Superior temporal gyrus (tissue), 1 donor: ENCODE data around the gene MIGA2.
"Not testable (repeated sequence)": the region's sequence is repeated elsewhere in the genome, so short reads cannot be mapped to it uniquely, and the experiment has no call there.

Experiments used
- DNase-seq: peaks from one replicate; pipeline ENCODE4 v3.0.0-alpha.2; 2016; ENCODE audit errors: extremely low spot score

MIGA2 gene, protein sequence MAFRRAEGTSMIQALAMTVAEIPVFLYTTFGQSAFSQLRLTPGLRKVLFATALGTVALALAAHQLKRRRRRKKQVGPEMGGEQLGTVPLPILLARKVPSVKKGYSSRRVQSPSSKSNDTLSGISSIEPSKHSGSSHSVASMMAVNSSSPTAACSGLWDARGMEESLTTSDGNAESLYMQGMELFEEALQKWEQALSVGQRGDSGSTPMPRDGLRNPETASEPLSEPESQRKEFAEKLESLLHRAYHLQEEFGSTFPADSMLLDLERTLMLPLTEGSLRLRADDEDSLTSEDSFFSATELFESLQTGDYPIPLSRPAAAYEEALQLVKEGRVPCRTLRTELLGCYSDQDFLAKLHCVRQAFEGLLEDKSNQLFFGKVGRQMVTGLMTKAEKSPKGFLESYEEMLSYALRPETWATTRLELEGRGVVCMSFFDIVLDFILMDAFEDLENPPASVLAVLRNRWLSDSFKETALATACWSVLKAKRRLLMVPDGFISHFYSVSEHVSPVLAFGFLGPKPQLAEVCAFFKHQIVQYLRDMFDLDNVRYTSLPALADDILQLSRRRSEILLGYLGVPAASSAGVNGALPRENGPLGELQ

DNA sequence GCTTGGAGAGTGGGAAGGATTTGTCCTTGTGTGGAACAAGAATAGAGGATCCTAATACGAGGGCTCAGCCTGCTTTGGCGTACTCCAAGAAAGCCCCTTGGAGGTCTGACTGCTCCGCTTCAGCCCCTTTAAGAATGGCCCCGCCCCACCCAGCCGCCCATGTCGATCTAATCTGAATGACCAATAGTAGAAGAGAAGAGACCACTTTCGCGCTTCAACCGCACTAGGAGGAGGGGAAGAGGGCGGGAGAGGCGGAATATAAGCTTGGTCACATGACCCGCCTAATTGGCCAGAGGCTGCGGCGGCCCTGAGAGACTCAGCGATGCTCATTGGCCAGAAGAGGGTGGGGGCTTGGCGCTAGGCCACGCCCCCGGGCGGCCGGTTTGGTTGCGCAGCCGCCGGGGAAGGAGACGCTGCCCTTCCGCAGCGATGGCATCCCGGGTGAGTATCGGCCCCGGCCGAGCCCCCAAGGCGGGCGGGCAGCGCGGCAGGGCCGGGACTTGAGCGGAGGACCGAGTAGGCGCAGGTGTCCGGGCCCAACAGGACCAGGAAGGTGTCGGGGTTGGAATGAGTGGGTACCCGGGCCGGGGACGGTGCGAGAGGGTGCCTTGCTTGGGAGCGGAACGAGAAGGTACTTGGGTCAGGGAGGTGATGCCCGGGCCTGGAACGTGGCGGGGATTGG is at the start of gene MIGA2:
TSS of gene MIGA2 (plus strand) at position 386 of the 682 bp plus-strand sequence. CDS start 3,969 bp downstream, outside the sequence.
- peak; percentile 99 for DNase-seq

DNA sequence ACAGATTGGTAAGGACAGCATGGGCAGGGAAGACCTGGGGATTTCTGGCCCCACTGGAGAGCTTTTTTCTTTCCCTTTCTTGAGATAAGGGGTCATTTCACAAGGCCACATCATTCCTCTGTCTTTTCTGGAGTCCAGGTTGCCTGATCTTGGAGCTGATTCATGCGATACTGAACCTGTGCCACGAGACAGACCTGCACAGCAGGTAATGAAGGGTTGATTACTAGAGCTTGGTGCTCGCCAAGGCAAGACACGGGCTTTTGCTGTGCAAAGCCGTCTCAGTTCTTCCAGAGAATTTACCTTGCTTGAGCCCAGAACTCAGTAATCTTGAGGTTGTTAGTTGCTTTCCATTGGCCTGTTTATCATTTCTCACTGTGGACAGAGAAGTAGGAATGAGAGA is 49.8 kb upstream of the MIGA2 start:
- DNase-seq = no peak

DNA sequence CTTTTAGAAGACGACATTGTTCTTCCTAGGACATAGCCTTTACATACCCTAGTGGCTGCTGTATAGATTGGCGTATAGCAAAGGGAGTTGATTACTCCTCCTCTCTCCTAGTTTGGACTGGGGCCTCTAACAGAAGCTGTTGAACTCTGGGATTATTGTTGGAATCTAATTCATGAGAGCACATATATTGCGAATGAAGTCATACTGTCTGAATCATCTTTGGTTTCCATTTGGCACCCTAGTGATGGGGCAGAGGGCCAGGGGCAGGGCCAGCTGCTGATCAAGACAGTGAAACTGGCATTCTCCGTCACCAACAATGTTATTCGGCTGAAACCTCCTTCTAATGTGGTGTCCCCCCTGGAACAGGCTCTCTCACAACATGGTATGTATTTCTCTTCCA is 48.6 kb upstream of the MIGA2 start:
- DNase-seq = peak; percentile 56

DNA sequence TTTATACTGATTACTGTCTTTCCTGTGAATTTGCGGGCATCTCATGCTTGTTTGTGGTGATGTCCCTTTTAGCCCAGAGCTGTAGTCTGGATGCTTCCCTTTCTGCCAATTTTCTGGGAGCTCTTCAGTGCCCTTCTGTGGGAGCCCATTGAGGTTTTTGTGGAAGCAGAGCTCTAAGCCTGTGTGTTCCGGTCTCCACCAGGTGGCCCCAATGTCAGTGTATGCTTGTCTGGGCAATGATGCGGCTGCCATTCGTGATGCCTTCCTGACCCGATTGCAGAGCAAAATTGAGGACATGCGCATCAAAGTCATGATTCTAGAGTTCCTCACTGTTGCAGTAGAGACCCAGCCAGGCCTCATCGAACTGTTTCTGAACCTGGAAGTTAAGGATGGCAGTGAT is 43.4 kb upstream of the MIGA2 start:
- DNase-seq = peak; percentile 84

DNA sequence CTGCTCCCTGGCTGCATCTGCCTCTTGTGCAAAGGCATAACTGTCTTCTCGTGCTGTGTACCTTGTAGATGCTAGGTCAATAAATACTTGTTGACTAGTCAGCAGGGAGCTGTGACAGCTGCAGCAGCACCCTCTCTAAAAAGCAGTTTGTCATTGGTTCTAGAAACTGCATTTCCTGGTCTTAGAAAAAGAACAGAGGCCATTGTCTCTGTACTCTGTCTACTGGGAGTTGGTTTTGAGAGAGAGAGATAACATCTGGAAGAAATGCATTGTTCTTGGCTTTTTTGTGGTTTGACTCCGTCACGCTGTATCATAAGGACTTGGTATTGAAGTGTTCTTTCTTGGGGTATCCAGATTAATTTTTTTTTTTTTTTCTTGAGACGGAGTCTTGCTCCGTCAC is 40.6 kb upstream of the MIGA2 start:
- DNase-seq = peak; percentile 78

DNA sequence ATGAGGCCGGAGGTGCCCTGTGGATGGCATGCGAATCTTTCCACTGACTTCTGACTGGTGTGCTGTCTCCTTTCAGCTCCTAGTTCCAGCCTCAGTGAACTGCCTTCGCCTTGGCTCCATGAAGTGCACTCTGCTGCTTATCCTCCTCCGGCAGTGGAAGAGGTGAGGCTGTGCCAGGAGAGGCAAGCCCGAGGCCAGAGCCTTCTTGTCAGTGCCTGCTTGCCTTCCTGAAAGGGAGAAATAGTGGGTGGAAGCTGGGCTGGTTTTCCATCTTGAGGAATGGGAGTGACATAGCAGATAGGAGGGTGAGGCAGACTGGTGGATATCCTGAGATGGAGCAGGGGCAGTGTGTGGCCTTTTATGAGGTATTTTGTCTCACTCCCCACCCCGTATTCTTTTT is 38.0 kb upstream of the MIGA2 start:
- DNase-seq = no peak

DNA sequence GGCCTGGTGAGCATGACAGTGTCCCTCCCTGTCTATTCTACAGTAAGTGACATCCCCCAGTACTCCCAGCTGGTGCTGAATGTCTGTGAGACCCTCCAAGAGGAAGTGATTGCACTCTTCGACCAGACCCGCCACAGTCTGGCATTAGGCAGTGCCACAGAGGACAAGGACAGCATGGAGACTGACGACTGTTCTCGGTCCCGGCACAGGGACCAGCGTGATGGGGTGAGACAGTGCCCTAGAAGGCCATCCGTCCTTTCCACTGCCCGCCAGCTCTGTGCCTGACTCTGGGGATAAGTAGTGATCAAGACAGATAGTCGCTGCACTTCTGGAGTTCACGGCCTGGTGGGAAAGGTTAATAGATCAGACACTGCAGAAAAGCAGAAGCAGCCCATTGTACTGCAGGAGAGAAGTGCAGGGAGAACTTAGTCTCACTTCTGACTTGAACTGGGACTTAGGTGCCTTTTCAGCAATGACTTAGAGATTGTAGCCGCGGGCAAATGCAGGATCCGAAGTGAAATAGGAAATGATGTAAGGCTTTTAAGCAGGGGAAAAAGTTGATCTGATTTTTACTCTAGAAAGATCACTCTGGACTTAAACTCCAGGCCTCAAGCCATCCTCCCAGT is 36.7 kb upstream of the MIGA2 start:
- no peak for DNase-seq

DNA sequence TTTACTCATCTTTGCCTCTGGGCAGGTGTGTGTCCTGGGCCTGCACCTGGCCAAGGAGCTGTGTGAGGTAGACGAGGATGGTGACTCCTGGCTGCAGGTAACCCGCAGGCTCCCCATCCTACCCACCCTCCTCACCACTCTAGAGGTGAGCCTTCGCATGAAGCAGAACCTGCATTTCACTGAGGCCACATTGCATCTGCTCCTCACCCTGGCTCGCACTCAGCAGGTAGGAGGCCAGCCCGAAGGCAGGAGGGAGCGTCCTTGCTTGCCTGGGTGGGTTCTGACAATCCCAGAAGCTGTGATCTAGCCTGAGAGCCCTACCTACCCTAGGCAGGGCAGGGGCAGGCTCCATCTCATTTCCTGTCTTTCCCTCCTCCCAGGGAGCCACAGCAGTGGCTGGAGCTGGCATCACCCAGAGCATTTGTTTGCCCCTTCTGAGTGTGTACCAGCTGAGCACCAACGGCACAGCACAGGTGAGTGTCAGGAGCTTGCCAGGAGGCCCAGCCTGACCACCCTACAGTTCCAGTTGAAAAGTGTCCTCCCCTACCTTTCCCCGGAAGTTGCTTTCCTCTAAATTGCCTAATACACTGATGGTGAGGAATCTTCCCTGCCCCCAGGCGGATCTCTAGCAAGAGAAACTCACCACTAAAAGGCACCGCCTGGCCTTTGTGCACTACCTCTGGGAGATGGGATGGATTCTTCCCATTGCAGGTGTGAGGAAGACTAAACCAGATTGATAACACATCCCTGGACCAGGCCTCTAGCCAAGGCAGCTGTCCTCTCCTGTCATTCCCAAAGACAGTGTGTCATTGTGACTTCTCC is 34.7 kb upstream of the MIGA2 start:
- DNase-seq = no peak

DNA sequence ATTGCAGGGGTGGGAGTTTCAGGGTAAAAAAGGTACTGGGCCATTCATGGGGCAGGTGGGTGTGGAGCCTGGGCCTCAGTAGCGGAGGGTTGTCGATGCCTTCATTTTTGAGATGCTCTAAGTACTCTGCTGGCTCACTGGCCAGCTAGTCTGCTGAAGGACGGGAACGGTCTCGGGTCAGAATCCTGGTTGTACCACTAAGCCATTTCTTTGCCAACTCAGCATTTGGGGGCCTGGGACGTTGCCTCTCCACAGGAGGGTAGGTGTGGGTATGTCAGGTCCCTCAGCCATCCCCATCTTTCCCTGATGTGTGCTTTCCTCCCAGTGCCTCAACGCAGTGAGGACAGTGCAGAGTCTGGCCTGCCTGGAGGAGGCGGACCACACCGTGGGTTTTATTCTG is 33.4 kb upstream of the MIGA2 start:
- DNase-seq = no peak

DNA sequence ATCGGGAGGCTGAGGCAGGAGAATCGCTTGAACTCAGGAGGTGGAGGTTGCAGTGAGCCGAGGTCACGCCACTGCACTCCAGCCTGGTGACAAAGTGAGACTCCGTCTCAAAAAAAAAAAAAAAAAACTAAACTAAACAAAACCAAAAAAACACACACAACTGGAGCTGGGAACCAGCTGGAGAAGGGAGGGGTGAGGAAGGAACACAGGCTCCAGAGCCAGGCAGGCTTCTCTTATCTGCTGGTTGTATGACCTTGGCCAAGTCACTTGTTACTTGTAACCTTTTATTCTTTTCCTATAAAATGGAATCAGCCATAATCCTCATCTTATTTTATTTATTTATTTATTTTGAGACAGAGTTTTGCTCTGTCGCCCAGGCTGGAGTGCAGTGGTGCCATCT is 32.3 kb upstream of the MIGA2 start:
- not testable (repeated sequence) for DNase-seq

DNA sequence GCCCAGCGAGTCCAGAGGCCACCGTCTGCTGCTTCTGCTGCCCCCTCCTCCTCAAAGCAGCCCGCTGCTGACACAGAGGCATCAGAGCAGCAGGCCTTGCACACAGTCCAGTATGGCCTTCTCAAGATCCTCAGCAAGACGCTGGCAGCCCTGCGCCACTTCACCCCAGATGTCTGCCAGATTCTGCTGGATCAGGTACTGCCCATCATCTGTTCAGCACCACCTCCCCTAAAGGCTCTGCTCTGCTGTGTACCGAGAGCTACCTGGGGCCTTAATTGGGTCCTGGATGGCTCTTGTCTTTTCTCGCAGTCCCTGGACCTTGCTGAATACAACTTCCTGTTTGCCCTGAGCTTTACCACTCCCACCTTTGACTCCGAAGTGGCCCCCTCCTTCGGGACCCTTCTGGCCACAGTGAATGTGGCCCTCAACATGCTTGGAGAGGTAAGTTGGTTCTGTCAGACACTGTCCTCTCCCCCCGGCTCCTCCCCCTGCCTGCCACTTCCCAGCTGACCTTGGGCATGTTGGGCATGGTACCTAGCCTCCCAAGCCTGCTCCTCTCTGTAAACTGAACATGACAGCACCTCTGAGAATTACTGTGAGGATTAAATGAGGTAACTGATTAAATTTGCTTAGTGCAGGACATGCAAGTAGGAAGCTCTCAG is 31.0 kb upstream of the MIGA2 start:
- DNase-seq = no peak

DNA sequence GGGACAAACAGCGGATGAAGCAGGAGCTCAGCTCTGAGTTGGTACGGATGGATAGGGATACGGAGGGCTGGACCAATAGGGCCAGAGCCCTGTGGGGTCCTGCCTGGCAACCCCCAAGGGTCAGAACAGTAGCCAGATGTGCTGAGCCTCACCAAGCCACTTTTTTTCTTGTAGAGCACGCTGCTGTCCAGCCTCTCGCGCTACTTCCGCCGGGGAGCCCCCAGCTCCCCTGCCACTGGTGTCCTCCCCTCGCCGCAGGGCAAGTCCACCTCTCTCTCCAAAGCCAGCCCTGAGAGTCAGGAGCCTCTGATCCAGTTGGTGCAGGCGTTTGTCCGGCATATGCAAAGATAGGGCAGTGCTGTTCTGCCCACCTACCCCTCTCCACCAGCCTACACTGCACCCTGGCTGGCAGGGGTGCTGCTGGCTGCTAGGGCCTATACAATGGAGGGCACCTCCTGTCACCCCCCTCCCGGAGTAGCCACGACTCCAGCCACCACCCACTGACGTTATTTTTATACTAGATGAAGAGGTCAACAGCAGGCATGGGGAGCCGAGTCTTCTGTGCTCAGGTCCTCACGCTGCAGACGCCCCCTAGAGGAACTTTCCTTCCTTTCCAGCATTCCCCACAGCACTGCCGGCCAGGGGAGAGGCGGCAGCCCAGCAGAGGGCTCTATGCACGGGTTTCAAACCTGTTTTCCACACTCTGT is 29.9 kb upstream of the MIGA2 start:
- DNase-seq = peak; percentile 94

DNA sequence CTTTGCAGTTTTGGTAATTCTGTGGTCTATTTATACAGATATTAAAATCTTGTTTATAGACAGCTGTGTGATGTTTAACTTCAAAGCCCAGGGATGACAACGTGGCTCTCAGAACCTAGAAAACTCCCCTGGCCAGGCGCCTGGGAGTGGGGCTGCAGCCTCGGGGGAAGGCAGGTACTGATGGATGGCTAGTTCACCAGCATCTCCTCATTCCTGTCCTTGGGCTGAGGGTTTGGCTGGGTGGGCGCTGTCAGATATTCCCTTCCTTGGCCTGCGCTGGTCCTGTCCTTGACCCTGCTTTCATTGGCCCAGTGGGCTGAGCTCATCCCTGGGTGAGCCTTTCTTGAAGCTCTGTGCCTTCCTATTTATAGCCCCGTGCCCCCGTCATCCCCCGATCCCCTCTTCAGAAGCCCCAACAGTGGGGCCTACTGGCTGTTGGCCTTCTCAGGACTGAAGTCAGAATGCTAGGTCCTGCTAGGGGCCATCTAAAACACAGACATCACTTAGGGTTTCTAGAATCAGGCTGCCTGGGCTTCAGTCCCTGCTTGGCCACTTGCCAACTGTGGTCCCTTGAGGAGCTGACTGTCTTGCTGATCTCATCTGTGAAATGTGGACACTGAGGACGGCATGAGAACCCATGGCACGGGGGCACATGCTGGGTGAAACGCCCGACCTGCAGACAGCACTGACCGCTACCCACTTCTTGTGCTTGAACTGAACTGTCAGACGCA is 29.2 kb upstream of the MIGA2 start:
- no peak for DNase-seq

DNA sequence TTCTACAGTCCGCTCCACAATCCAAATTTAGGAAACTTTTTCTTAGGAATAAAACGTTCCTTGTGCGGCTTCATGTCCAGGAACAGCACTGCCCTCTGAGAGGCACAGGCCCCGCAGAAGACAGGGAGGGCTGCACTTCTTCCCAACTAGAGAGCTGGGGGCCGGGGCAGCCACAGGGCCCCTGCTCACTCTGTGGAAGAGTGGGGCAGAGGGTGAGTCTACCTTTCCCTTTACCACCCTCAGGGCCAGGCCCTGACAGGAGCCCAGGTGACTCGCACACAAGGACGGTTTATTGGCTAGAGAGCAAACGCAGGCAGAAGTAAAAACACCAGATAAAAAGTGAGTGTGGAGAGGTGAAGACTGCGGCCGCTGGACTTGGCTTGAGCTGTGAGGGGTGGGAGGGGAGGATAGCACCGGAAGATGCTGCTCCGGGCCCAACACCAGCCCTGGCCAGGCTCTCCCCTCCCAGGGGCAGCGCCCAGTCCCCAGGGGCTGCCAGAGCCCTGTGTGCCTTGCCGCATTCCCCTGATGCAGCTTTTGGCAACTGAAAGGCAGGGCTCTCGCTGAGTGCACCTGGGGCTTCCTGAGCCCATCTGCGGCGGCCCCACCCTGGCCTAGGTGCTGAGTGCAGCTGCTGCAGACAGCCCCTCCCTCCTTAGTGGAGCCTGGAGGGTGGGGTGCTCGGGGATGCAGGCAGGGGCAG is 28.5 kb upstream of the MIGA2 start:
- DNase-seq = no peak

DNA sequence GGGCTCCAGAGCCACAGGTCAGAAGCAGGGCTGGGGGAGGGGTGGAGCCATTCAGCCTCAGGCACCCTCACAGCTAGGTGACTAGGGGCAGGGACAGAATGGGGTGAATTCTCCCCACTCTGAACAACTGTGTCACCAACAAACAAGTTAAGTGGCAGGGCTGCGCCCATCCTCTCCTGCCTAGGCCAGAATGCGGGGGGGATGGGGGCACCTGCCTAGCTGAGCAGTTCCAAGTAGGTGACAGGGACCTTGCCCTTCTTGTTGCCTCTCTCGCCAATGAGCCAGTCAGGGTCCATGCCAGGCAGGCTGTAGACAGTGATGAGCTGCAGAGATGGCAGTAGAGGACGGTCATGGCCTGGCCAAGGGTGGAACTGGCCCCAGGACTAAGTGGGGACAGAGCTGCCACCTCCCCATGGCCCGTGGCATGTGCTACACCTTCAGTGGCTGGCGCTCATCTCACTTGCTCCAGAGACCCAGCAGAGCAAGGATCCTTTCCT is 27.9 kb upstream of the MIGA2 start:
- no peak for DNase-seq

DNA sequence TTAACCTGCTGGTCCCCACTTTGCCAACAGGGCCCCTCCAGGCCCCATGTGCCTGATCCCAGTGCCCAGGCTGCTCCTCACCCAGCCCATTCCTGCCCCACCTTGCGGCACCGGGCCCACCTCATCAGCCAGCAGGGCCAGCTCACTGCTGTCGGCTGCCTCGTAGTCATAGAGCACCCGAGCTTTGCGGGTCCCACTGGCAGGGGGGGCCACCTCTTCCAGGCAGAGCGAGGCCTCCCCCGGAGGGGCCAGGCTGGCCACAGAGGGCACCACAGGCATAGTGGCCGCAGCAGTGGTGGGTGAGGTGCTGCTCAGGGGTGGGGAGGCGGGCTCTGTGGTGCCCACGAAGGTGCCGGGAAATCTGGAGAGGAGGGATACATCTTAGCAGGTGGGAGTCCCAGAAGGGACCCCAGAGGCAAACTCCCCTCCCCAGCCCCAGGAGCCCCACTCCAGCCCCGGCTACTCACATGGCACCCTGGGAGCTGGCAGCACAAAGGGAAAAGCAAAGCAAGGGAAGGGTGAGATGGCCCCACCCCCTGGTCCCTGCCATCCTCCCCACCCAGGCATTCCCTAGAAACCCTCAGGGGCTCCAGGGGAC is 27.3 kb upstream of the MIGA2 start:
- DNase-seq = no peak

DNA sequence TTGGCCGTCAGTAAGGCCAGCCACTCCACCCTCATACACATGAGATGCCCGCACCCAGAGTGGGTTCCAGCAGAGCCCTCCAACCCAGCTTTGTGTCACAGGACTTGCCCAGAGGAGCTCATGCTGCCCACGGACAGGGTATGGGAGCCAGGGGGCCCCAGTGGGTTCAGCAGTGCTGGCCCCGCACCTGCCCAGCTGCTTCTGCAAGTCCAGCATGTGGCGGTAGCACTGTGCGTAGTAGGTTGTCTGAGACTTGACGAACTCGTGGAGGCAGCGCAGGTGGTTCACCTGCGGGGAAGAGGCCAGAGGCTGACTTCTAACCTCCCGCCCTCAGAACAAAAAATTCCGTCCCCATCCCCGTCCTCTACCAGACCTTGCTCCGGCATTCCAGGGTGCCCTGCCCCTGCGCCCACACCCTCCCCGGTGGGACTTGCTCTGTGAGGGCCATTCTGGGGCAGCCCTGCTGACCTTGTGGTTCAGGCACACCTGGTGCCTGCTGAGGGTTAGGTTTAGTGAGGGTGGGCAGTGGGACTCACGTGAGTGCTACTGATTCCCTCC is 26.8 kb upstream of the MIGA2 start:
- no peak for DNase-seq
